Measurements from ENCODE around the gene ARID4B.

The ARID4B gene

GRCh38 chr1:235277709-235278108, 50.3 kb downstream of the ARID4B start:
- Histone ChIP-seq H3K27ac (ENCODE audit: extremely low read depth, low read depth, low read length) (no peak overlapping the region), H3K4me3 (ENCODE audit: low read depth, low read length) (no peak overlapping the region), H3K9me3 (ENCODE audit: control insufficient read depth, insufficient read depth, low read depth, low read length) (no peaks in the 10 kb centered on the region), H3K4me1 (ENCODE audit: control insufficient read depth, insufficient read depth, low read length) (peaks cover 31% of the 10 kb centered on the region), H3K36me3 (ENCODE audit: control insufficient read depth in 2 of 2, insufficient read depth in 1 of 2, low read length in 2 of 2) (no peaks in the 10 kb centered on the region; a peak in 1 of 3 replicates)
- ChIA-PET POLR2A (no interaction called here), CTCF (interaction anchor here (1.5 kb wide), 1 partner anchor 13 kb away, joined by 5 read pairs; no protein-coding TSS in a partner anchor)
- TF ChIP-seq ZNF518A (tag by site-specific recombination; conservative IDR thresholded peaks at IDR 0.05; ENCODE audit: low read depth) (no peak), SP7 (tag by site-specific recombination; IDR thresholded peaks at IDR 0.05) (peak; percentile 31; the same call in 1 of the 2 replicates)

- CTCF ChIA-PET, result interaction anchor here (0.6 to 1.9 kb wide), 5 partner anchors 8 to 188 kb away, joined by 3 to 9 read pairs (median 4); no protein-coding TSS in a partner anchor
- POLR2A ChIA-PET, result interaction anchor here (0.6 kb wide), 2 partner anchors 31 to 79 kb away, joined by 3 to 7 read pairs; no protein-coding TSS in a partner anchor
- TF ChIP-seq ZNF777 (tag by site-specific recombination; IDR thresholded peaks at IDR 0.05; ENCODE audit: borderline replicate concordance), result no peak
- TF ChIP-seq CTCF (tag by site-specific recombination; IDR thresholded peaks at IDR 0.05), result no peak
- no peak for TF ChIP-seq ZFP41 (tag by site-specific recombination; IDR thresholded peaks at IDR 0.05; ENCODE audit: borderline replicate concordance)
- no peak for TF ChIP-seq ZNF660 (tag by site-specific recombination; IDR thresholded peaks at IDR 0.05)
- TF ChIP-seq SCRT1 (tag by site-specific recombination; IDR thresholded peaks at IDR 0.05; ENCODE audit: borderline replicate concordance), result peak; percentile 88
- no peak for TF ChIP-seq ZNF645 (tag by site-specific recombination; IDR thresholded peaks at IDR 0.05)
- peak; percentile 88 for TF ChIP-seq SCRT2 (tag by site-specific recombination; IDR thresholded peaks at IDR 0.05)
- no peak for TF ChIP-seq BCL11B (tag by site-specific recombination; IDR thresholded peaks at IDR 0.05; ENCODE audit: low read depth)
- no peak for TF ChIP-seq ZNF473 (tag by site-specific recombination; IDR thresholded peaks at IDR 0.05)
- no peak for TF ChIP-seq GLI2 (tag by site-specific recombination; IDR thresholded peaks at IDR 0.05; ENCODE audit: borderline replicate concordance, low read depth)
- no peak for TF ChIP-seq ATF2 (tag by site-specific recombination; IDR thresholded peaks at IDR 0.05; ENCODE audit: low read depth)
- no peak for TF ChIP-seq HOXA7 (CRISPR knock-in tag; IDR thresholded peaks at IDR 0.05; ENCODE audit: borderline replicate concordance)
- Histone ChIP-seq H3K4me1 (ENCODE audit: control insufficient read depth, insufficient read depth, low read length) (peaks cover 33% of the 10 kb centered on the region), H3K9me3 (ENCODE audit: control insufficient read depth, insufficient read depth, low read depth, low read length) (no peaks in the 10 kb centered on the region), H3K27ac (ENCODE audit: extremely low read depth, low read depth, low read length) (no peak overlapping the region), H3K4me3 (ENCODE audit: low read depth, low read length) (no peak overlapping the region), H3K36me3 (ENCODE audit: control insufficient read depth in 2 of 2, insufficient read depth in 1 of 2, low read length in 2 of 2) (no peaks in the 10 kb centered on the region)
Measured at GRCh38 chr1:235275836-235276235, 52.1 kb downstream of the ARID4B start.
